GM12878 (cell line): ENCODE data around the gene FBXW8. TPM values are rescaled to one million over a fixed set of nuclear protein-coding genes. Genes with fewer than 3 reads are reported as not detected.
"Not testable (repeated sequence)": the region's sequence is repeated elsewhere in the genome, so short reads cannot be mapped to it uniquely, and the experiment has no call there.

ENCODE experiments used
- ATAC-seq: fragments of 200-7000 bp; cut with Tn5 transposase; 3 replicates; pipeline ENCODE4 v1.9.1; 2020; ENCODE audit warnings: mild to moderate bottlenecking, moderate library complexity
- BruUV-seq: library from RNA; stranded (reverse); fragments of 400-500 nt; replicated peaks from 2 replicates; lab custom pipeline; 2021; lab: Mats Ljungman, UMichigan
- CTCF ChIA-PET: fragments of 300-600 bp; sonication (Branson Sonifier 250); formaldehyde crosslinking; extraction: SDS; loops from one replicate; lab custom pipeline; 2021; ENCODE audit warnings: inconsistent platforms; lab: Yijun Ruan, JAX
- POLR2A ChIA-PET: fragments of 350-600 bp; formaldehyde crosslinking; extraction: SDS; loops from one replicate; lab custom pipeline; 2021; ENCODE audit warnings: inconsistent platforms; lab: Charles Lee
- RAD21 ChIA-PET: fragments of 300-600 bp; sonication (Branson Sonifier 250); formaldehyde crosslinking; loops from one replicate; lab custom pipeline; 2023; ENCODE audit warnings: antibody characterized with exemption; ENCODE audit not compliant: unreplicated experiment; lab: Charles Lee
- SMC1A ChIA-PET: fragments of 300-600 bp; sonication (Branson Sonifier 250); formaldehyde crosslinking; loops from one replicate; lab custom pipeline; 2023; ENCODE audit not compliant: unreplicated experiment, uncharacterized antibody; lab: Charles Lee
- DNase-seq: peaks from one replicate; pipeline ENCODE4 v3.0.0-alpha.2; 2011; ENCODE audit warnings: low read depth, low spot score
- FAIRE-seq: peaks from 3 replicates; lab custom pipeline; 2011; peaks lifted over from hg19 to GRCh38; lab: Jason Lieb, UNC
- H2AFZ ChIP-seq: 2 replicates; pipeline ENCODE4 v1.6.0; 2011; ENCODE audit warnings: low read depth, low read length, control low read depth; ENCODE audit not compliant: control insufficient read depth
- H3K27ac ChIP-seq: 2 replicates; pipeline ENCODE4 v1.5.1; 2011; ENCODE audit warnings: control low read depth; ENCODE audit not compliant: control insufficient read depth, insufficient read depth
- H3K27me3 ChIP-seq, 2 experiments: replicated peaks in 1 of 2; 2 replicates each; pipeline versions ENCODE4 v1.6.0 to v1.6.1; 2011; ENCODE audit warnings: low read length in 1 of 2; ENCODE audit not compliant: control insufficient read depth in 2 of 2, insufficient read depth in 2 of 2
- H3K36me3 ChIP-seq, 2 experiments: 2 replicates each; pipeline ENCODE4 v1.5.1; 2011; ENCODE audit warnings: low read length in 1 of 2; ENCODE audit not compliant: control insufficient read depth in 2 of 2, insufficient read depth in 2 of 2
- H3K4me1 ChIP-seq: 2 replicates; pipeline ENCODE4 v1.6.1; 2011; ENCODE audit warnings: mild to moderate bottlenecking, low read length, moderate library complexity, mixed read lengths; ENCODE audit not compliant: control insufficient read depth, insufficient read depth
- H3K4me2 ChIP-seq: 2 replicates; pipeline ENCODE4 v1.6.0; 2011; ENCODE audit warnings: control low read depth; ENCODE audit not compliant: control insufficient read depth, insufficient read depth
- H3K4me3 ChIP-seq: fragments of 200-600 bp; sonication (generic); 2 replicates; pipeline ENCODE4 v1.5.1; 2016
- H3K79me2 ChIP-seq: 2 replicates; pipeline ENCODE4 v1.6.0; 2011; ENCODE audit warnings: low read length; ENCODE audit not compliant: control insufficient read depth, insufficient read depth
- H3K9ac ChIP-seq: 2 replicates; pipeline ENCODE4 v1.8.0; 2011; ENCODE audit warnings: low read length, control low read depth, mixed read lengths; ENCODE audit not compliant: control insufficient read depth, insufficient read depth
- H3K9me3 ChIP-seq: replicated peaks from 3 replicates; pipeline ENCODE4 v1.5.1; 2011; ENCODE audit warnings: mild to moderate bottlenecking, low read length; ENCODE audit not compliant: control insufficient read depth, insufficient read depth
- H4K20me1 ChIP-seq: 2 replicates; pipeline ENCODE4 v1.6.0; 2011; ENCODE audit not compliant: control insufficient read depth, insufficient read depth
- PAX5 ChIP-seq: IDR thresholded peaks from 2 replicates; pipeline ENCODE4 v1.6.1; 2011; ENCODE audit warnings: low read depth, low read length, borderline replicate concordance
- WGBS: methylation state at CpG from one replicate; pipeline ENCODE4 v1.1.6; 2016; ENCODE audit warnings: low lambda C conversion rate; ENCODE audit not compliant: insufficient replicate concordance, insufficient coverage; ENCODE audit errors: missing lambda C conversion rate; 5-methylcytosine and 5-hydroxymethylcytosine counted together
- in situ Hi-C: fragments of 300-500 bp; cut with MboI; formaldehyde crosslinking; loops from 9 replicates; pipeline ENCODE4 v1.14.3; 2018; ENCODE audit warnings: mixed read lengths
- intact Hi-C: fragments of 100-400 bp; cut with micrococcal nuclease; formaldehyde crosslinking; loops from one replicate; pipeline ENCODE4 v1.14.2; 2022; ENCODE audit not compliant: unreplicated experiment
- polyA plus RNA-seq, 11 experiments: library from polyadenylated mRNA; depleted of rRNA in 4 of 11; unstranded in 6 of 11; stranded (reverse) in 5 of 11; fragments of >200 nt; fragmentation: Nextera tagmentation in 4 of 11; fragmentation: Illumina TruSeq in 1 of 11; extraction: Ambion mirVana in 4 of 11; extraction: Trizol in 1 of 11; gene quantifications; 1 replicate in 1 of 11; 2 replicates in 10 of 11; pipeline versions ENCODE4 v1.2.1 to v1.2.3, GENCODE V29; 2011 to 2016; ENCODE audit warnings: inconsistent platforms in 2 of 11, missing spikeins in 2 of 11, low read depth in 1 of 11
- total RNA-seq, 4 experiments: library from RNA; depleted of rRNA in 3 of 4; stranded (reverse); fragments of >200 nt in 3 of 4; fragmentation: Illumina TruSeq in 1 of 4; extraction: Trizol in 1 of 4; gene quantifications; 2 replicates each; pipeline versions ENCODE4 v1.2.1 to v1.2.3, GENCODE V29; 2013 to 2021
- TF ChIP-seq, protein P1 (sequence below): fragments of 150-350 bp; IDR thresholded peaks from 2 replicates; pipeline ENCODE4 v1.6.1; 2016; ENCODE audit warnings: low read depth, low read length

FBXW8 gene
- total and polyA plus RNA-seq, 10 of the 15 experiments (the other 5 are each of a cell fraction or from before 2014, with no cell fraction given) = 0.49 to 7.5 (median 4.4) TPM

DNA sequence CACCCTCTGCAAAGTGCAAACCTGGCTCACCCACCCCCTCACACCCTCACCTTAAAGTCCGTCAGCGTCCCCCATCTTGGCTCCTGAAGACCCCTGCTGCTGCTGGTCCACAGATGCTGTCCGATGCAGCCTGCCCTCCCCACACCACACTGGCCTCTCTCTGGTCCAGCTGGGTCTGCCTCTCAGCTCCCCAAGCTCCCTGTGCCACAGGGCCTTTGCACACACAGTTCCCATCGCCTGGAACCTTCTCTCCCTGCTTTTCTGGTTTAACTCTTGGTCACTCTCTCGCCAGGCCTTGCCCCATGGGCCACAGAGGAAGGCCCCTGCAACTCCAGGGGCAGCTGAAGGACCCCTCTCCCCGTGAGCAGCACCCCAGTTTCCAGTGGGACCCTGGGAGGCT, 143.5 kb downstream of the FBXW8 start (continued):
- TF ChIP-seq, protein P1, sequence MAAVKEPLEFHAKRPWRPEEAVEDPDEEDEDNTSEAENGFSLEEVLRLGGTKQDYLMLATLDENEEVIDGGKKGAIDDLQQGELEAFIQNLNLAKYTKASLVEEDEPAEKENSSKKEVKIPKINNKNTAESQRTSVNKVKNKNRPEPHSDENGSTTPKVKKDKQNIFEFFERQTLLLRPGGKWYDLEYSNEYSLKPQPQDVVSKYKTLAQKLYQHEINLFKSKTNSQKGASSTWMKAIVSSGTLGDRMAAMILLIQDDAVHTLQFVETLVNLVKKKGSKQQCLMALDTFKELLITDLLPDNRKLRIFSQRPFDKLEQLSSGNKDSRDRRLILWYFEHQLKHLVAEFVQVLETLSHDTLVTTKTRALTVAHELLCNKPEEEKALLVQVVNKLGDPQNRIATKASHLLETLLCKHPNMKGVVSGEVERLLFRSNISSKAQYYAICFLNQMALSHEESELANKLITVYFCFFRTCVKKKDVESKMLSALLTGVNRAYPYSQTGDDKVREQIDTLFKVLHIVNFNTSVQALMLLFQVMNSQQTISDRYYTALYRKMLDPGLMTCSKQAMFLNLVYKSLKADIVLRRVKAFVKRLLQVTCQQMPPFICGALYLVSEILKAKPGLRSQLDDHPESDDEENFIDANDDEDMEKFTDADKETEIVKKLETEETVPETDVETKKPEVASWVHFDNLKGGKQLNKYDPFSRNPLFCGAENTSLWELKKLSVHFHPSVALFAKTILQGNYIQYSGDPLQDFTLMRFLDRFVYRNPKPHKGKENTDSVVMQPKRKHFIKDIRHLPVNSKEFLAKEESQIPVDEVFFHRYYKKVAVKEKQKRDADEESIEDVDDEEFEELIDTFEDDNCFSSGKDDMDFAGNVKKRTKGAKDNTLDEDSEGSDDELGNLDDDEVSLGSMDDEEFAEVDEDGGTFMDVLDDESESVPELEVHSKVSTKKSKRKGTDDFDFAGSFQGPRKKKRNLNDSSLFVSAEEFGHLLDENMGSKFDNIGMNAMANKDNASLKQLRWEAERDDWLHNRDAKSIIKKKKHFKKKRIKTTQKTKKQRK = no peak

DNA sequence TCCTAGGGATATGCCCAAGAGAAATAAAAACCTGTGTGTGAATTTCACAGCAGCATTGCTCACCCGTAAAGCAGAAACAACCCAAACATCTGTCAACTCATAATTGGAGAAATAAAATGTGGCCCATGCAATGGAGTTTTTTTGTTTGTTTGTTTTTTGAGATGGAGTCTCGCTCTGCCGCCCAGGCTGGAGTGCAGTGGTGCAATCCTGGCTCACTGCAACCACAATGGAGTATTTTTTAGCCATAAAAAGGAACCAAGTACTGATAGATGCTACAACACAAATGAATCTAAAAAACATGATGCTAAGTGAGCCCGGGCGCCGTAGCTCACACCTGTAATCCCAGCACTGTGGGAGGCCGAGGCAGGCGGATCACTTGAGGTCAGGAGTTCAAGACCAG, 146.9 kb downstream of the FBXW8 start:
- in situ Hi-C loops = not testable (repeated sequence)

More for the DNA sequence above, 146.9 kb downstream of the FBXW8 start:
- H3K9ac ChIP-seq, H3K27ac ChIP-seq, H3K36me3 ChIP-seq, ATAC-seq, H2AFZ ChIP-seq, H4K20me1 ChIP-seq, H3K4me1 ChIP-seq, FAIRE-seq, RAD21 ChIA-PET, H3K9me3 ChIP-seq, DNase-seq, H3K27me3 ChIP-seq: not testable (repeated sequence)
- CTCF ChIA-PET = interaction anchor here (0.6 kb wide), 1 partner anchor 194 kb away, joined by 3 read pairs; no protein-coding TSS in a partner anchor
- TF ChIP-seq PAX5 = peak; percentile 20; the same call in 1 of the 2 replicates
- TF ChIP-seq, all 136 proteins: peak for 1; not testable (repeated sequence) for 135
- H3K79me2 ChIP-seq, POLR2A ChIA-PET, H3K4me3 ChIP-seq, BruUV-seq, H3K4me2 ChIP-seq, intact Hi-C loops: not testable (repeated sequence)
- WGBS = 47% methylated on average over 8 of the region's 8 CpGs
- SMC1A ChIA-PET = interaction anchor here (0.7 kb wide), 1 partner anchor 88 kb away, joined by 3 read pairs; no protein-coding TSS in a partner anchor
